SK-N-SH treated with all-trans-retinoic acid at 6 μM for 48 hours (cell line): Measurements from ENCODE around the gene GOLGA3.

Experiments used
- ATAC-seq: fragments of 200-7000 bp; cut with Tn5 transposase; 3 replicates; pipeline ENCODE4 v1.9.1; 2020; ENCODE audit warnings: mild to moderate bottlenecking, moderate library complexity
- BACH2 ChIP-seq: fragments of 250-450 bp; sonication (Bioruptor Pico); IDR thresholded peaks from 2 replicates; pipeline ENCODE4 v1.9.0; 2021; ENCODE audit warnings: mild to moderate bottlenecking, borderline replicate concordance
- CSDC2 ChIP-seq: fragments of 250-450 bp; sonication (Bioruptor Pico); IDR thresholded peaks from 2 replicates; pipeline ENCODE4 v1.5.0; 2020; ENCODE audit warnings: mild to moderate bottlenecking, moderate library complexity
- GLIS3 ChIP-seq: fragments of 250-450 bp; sonication (Bioruptor Pico); IDR thresholded peaks from 2 replicates; pipeline ENCODE4 v1.5.0; 2020; ENCODE audit warnings: mild to moderate bottlenecking, moderate library complexity
- ISL1 ChIP-seq: fragments of 250-450 bp; sonication (Bioruptor Pico); IDR thresholded peaks from 2 replicates; pipeline ENCODE4 v2.1.2; 2022; ENCODE audit warnings: mild to moderate bottlenecking, moderate library complexity
- OSR1 ChIP-seq: fragments of 250-450 bp; sonication (Bioruptor Pico); IDR thresholded peaks from 2 replicates; pipeline ENCODE4 v1.8.0; 2022; ENCODE audit warnings: moderate library complexity, mild to moderate bottlenecking, inconsistent platforms
- PPARA ChIP-seq: fragments of 250-450 bp; sonication (Bioruptor Pico); IDR thresholded peaks from 2 replicates; pipeline ENCODE4 v1.5.0; 2020; ENCODE audit warnings: mild to moderate bottlenecking, borderline replicate concordance
- RARB ChIP-seq: fragments of 250-450 bp; sonication (Bioruptor Pico); IDR thresholded peaks from 2 replicates; pipeline ENCODE4 v1.8.0; 2021; ENCODE audit warnings: mild to moderate bottlenecking, moderate library complexity
- SNAI2 ChIP-seq: fragments of 250-450 bp; sonication (Bioruptor Pico); IDR thresholded peaks from 2 replicates; pipeline ENCODE4 v1.5.0; 2020; ENCODE audit warnings: mild to moderate bottlenecking, moderate library complexity
- TCF4 ChIP-seq: fragments of 250-450 bp; sonication (Bioruptor Pico); IDR thresholded peaks from 2 replicates; pipeline ENCODE4 v1.8.0; 2021; ENCODE audit warnings: mild to moderate bottlenecking, moderate library complexity, borderline replicate concordance
- TOX ChIP-seq: fragments of 250-450 bp; sonication (Bioruptor Pico); IDR thresholded peaks from 2 replicates; pipeline ENCODE4 v1.8.0; 2021; ENCODE audit warnings: mild to moderate bottlenecking, moderate library complexity, borderline replicate concordance
- ZC3H10 ChIP-seq: fragments of 250-450 bp; sonication (Bioruptor Pico); IDR thresholded peaks from 2 replicates; pipeline ENCODE4 v1.5.1; 2021; ENCODE audit warnings: mild to moderate bottlenecking, moderate library complexity
- ZFP3 ChIP-seq: fragments of 250-450 bp; sonication (Bioruptor Pico); IDR thresholded peaks from 2 replicates; pipeline ENCODE4 v1.5.0; 2020; ENCODE audit warnings: mild to moderate bottlenecking, moderate library complexity
- ZFP30 ChIP-seq: fragments of 450-650 bp; formaldehyde crosslinking; IDR thresholded peaks from 2 replicates; pipeline ENCODE4 v1.5.0; 2022; ENCODE audit warnings: mild to moderate bottlenecking, moderate library complexity
- ZNF565 ChIP-seq: fragments of 450-650 bp; formaldehyde crosslinking; conservative IDR thresholded peaks from 2 replicates; pipeline ENCODE4 v1.5.0; 2020; ENCODE audit warnings: low read depth, mild to moderate bottlenecking, moderate library complexity
- ZNF70 ChIP-seq: fragments of 450-650 bp; formaldehyde crosslinking; IDR thresholded peaks from 2 replicates; pipeline ENCODE4 v1.5.0; 2020; ENCODE audit warnings: mild to moderate bottlenecking, moderate library complexity
- ZNF8 ChIP-seq: fragments of 450-650 bp; formaldehyde crosslinking; IDR thresholded peaks from 2 replicates; pipeline ENCODE4 v1.5.0; 2020; ENCODE audit warnings: mild to moderate bottlenecking, moderate library complexity
- TF ChIP-seq, protein P1 (sequence below): fragments of 250-450 bp; sonication (Bioruptor Pico); IDR thresholded peaks from 2 replicates; pipeline ENCODE4 v1.5.1; 2020; ENCODE audit warnings: low read depth, mild to moderate bottlenecking, moderate library complexity
- TF ChIP-seq, protein P2 (sequence below): fragments of 250-450 bp; sonication (Bioruptor Pico); IDR thresholded peaks from 2 replicates; pipeline ENCODE4 v1.5.0; 2020; ENCODE audit warnings: mild to moderate bottlenecking, moderate library complexity
- TF ChIP-seq, protein P3 (sequence below): fragments of 250-450 bp; sonication (Bioruptor Pico); IDR thresholded peaks from 2 replicates; pipeline ENCODE4 v1.8.0; 2020; ENCODE audit warnings: mild to moderate bottlenecking, moderate library complexity, borderline replicate concordance
- TF ChIP-seq, protein P4 (sequence below): fragments of 250-450 bp; sonication (Bioruptor Pico); IDR thresholded peaks from 2 replicates; pipeline ENCODE4 v1.5.1; 2021; ENCODE audit warnings: mild to moderate bottlenecking, moderate library complexity

The GOLGA3 gene

DNA sequence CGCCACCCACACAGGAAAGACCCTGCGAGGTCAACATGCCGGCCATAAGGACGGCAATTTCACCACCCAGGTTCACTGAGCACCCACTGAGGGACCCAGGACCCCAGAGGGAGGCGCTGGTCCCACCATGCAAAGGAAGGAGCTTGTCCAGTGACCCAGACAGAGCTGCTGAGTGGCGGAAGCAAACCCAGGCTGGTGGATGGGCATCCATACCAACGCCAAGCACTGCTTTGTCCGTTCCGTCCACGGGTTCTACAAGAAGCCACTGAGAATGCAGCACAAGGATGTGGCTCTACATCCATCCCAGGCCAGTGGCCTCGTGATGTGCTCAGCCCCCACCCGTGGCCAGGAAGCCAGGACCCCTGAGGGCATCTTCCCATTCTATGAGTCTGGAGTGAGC, 23.8 kb upstream of the GOLGA3 start:
- ATAC-seq, result no peak
- TF ChIP-seq CSDC2, result no peak
- TF ChIP-seq ZNF565 (CRISPR knock-in tag), result no peak
- TF ChIP-seq ZNF8 (CRISPR knock-in tag), result no peak

DNA sequence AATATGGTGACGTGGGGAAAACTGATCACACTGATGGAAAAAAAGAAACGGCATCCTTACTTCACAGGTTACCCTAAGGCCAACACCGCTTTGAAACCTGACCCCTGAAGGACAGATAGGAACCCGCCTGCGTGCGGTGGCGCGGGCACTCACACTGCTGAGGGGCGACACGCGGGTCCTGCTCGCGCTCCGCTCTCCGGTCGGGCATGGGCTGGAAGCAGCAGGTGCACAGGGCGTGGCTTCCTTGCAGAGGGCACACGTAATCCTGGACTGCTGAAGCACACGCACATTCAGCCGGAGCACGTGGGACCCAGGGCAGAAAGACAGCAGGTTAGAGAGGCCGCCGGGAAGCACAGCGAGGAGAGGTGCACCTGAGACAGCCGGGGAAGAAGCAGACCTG, 22.8 kb upstream of the GOLGA3 start:
- TF ChIP-seq TCF4 (no peak), GLIS3 (no peak), RARB (CRISPR knock-in tag) (no peak), TOX (CRISPR knock-in tag) (no peak), OSR1 (CRISPR knock-in tag) (no peak), BACH2 (no peak), ISL1 (CRISPR knock-in tag) (no peak), ZNF565 (CRISPR knock-in tag) (no peak), SNAI2 (CRISPR knock-in tag) (no peak), PPARA (no peak), ZFP30 (CRISPR knock-in tag) (no peak), ZNF70 (no peak)
- TF ChIP-seq, protein P1, sequence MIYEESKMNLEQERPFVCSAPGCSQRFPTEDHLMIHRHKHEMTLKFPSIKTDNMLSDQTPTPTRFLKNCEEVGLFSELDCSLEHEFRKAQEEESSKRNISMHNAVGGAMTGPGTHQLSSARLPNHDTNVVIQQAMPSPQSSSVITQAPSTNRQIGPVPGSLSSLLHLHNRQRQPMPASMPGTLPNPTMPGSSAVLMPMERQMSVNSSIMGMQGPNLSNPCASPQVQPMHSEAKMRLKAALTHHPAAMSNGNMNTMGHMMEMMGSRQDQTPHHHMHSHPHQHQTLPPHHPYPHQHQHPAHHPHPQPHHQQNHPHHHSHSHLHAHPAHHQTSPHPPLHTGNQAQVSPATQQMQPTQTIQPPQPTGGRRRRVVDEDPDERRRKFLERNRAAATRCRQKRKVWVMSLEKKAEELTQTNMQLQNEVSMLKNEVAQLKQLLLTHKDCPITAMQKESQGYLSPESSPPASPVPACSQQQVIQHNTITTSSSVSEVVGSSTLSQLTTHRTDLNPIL (CRISPR knock-in tag), result no peak
- TF ChIP-seq, protein P2, sequence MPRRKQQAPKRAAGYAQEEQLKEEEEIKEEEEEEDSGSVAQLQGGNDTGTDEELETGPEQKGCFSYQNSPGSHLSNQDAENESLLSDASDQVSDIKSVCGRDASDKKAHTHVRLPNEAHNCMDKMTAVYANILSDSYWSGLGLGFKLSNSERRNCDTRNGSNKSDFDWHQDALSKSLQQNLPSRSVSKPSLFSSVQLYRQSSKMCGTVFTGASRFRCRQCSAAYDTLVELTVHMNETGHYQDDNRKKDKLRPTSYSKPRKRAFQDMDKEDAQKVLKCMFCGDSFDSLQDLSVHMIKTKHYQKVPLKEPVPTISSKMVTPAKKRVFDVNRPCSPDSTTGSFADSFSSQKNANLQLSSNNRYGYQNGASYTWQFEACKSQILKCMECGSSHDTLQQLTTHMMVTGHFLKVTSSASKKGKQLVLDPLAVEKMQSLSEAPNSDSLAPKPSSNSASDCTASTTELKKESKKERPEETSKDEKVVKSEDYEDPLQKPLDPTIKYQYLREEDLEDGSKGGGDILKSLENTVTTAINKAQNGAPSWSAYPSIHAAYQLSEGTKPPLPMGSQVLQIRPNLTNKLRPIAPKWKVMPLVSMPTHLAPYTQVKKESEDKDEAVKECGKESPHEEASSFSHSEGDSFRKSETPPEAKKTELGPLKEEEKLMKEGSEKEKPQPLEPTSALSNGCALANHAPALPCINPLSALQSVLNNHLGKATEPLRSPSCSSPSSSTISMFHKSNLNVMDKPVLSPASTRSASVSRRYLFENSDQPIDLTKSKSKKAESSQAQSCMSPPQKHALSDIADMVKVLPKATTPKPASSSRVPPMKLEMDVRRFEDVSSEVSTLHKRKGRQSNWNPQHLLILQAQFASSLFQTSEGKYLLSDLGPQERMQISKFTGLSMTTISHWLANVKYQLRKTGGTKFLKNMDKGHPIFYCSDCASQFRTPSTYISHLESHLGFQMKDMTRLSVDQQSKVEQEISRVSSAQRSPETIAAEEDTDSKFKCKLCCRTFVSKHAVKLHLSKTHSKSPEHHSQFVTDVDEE (CRISPR knock-in tag), result no peak
- TF ChIP-seq, protein P3, sequence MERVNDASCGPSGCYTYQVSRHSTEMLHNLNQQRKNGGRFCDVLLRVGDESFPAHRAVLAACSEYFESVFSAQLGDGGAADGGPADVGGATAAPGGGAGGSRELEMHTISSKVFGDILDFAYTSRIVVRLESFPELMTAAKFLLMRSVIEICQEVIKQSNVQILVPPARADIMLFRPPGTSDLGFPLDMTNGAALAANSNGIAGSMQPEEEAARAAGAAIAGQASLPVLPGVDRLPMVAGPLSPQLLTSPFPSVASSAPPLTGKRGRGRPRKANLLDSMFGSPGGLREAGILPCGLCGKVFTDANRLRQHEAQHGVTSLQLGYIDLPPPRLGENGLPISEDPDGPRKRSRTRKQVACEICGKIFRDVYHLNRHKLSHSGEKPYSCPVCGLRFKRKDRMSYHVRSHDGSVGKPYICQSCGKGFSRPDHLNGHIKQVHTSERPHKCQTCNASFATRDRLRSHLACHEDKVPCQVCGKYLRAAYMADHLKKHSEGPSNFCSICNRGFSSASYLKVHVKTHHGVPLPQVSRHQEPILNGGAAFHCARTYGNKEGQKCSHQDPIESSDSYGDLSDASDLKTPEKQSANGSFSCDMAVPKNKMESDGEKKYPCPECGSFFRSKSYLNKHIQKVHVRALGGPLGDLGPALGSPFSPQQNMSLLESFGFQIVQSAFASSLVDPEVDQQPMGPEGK (CRISPR knock-in tag), result no peak
- ATAC-seq, result no peak

DNA sequence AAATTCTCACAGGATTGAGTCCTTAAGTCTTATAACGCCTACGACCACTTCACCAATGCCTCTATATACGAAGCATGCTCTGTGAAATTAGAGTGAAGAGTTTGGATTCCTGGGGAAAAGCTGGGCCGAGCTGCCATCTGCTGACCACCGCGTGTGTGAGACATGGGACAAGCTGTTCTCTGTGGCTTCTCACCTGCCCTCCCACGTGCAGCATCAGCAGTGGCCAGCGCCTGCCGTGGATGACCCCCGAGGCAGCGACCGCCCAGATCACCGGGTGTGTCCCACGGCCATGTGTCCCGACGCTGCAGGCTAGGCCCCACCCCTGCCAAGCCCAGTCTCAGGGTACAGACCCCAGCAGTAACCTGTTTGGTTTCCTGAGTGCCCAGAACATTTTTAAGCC, 21.6 kb upstream of the GOLGA3 start:
- no peak for ATAC-seq
- TF ChIP-seq ZNF565 (CRISPR knock-in tag), result no peak
- no peak for TF ChIP-seq ZC3H10 (CRISPR knock-in tag)
- TF ChIP-seq, protein P4, sequence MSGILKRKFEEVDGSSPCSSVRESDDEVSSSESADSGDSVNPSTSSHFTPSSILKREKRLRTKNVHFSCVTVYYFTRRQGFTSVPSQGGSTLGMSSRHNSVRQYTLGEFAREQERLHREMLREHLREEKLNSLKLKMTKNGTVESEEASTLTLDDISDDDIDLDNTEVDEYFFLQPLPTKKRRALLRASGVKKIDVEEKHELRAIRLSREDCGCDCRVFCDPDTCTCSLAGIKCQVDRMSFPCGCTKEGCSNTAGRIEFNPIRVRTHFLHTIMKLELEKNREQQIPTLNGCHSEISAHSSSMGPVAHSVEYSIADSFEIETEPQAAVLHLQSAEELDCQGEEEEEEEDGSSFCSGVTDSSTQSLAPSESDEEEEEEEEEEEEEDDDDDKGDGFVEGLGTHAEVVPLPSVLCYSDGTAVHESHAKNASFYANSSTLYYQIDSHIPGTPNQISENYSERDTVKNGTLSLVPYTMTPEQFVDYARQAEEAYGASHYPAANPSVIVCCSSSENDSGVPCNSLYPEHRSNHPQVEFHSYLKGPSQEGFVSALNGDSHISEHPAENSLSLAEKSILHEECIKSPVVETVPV, result no peak
- TF ChIP-seq, protein P3 (CRISPR knock-in tag), result no peak
- TF ChIP-seq, protein P1 (CRISPR knock-in tag), result no peak
- no peak for TF ChIP-seq ZNF70
- TF ChIP-seq CSDC2, result no peak
- TF ChIP-seq, protein P2 (CRISPR knock-in tag), result no peak
- no peak for TF ChIP-seq TCF4
- no peak for TF ChIP-seq PPARA
- no peak for TF ChIP-seq ISL1 (CRISPR knock-in tag)
- no peak for TF ChIP-seq OSR1 (CRISPR knock-in tag)
- TF ChIP-seq ZNF8 (CRISPR knock-in tag), result no peak
- no peak for TF ChIP-seq ZFP3 (CRISPR knock-in tag)
- TF ChIP-seq TOX (CRISPR knock-in tag), result no peak
